Measurements from ENCODE around the gene PHKG2.

PHKG2 gene

GRCh38 chr16:30764086-30764485 lies 15.9 kb downstream of the PHKG2 start:
- no peak for TF ChIP-seq CTCF (IDR thresholded peaks at IDR 0.05; ENCODE audit: borderline replicate concordance, control extremely low read depth, extremely low read depth, insufficient read depth, missing control alignments)
- in situ Hi-C loops (cut with MboI; ENCODE audit: low sequenced_read_pairs, unreplicated experiment): no loop called here
- DNase-seq (ENCODE audit: low spot score): no peak

GRCh38 chr16:30764816-30765465 lies 16.7 kb downstream of the PHKG2 start:
- DNase-seq (ENCODE audit: low spot score): no peak
- in situ Hi-C loops (cut with MboI; ENCODE audit: low sequenced_read_pairs, unreplicated experiment): no loop called here
- TF ChIP-seq CTCF (IDR thresholded peaks at IDR 0.05; ENCODE audit: borderline replicate concordance, control extremely low read depth, extremely low read depth, insufficient read depth, missing control alignments): no peak

- TF ChIP-seq CTCF (IDR thresholded peaks at IDR 0.05; ENCODE audit: borderline replicate concordance, control extremely low read depth, extremely low read depth, insufficient read depth, missing control alignments): no peak
- in situ Hi-C loops (cut with MboI; ENCODE audit: low sequenced_read_pairs, unreplicated experiment): no loop called here
- no peak for DNase-seq (ENCODE audit: low spot score)
Observed at GRCh38 chr16:30766206-30766932, 18.1 kb downstream of the PHKG2 start.

GRCh38 chr16:30766933-30767284 lies 18.7 kb downstream of the PHKG2 start:
- no peak for TF ChIP-seq CTCF (IDR thresholded peaks at IDR 0.05; ENCODE audit: borderline replicate concordance, control extremely low read depth, extremely low read depth, insufficient read depth, missing control alignments)
- in situ Hi-C loops (cut with MboI; ENCODE audit: low sequenced_read_pairs, unreplicated experiment): no loop called here
- DNase-seq (ENCODE audit: low spot score): no peak

- in situ Hi-C loops (cut with MboI; ENCODE audit: low sequenced_read_pairs, unreplicated experiment): no loop called here
- no peak for TF ChIP-seq CTCF (IDR thresholded peaks at IDR 0.05; ENCODE audit: borderline replicate concordance, control extremely low read depth, extremely low read depth, insufficient read depth, missing control alignments)
- DNase-seq (ENCODE audit: low spot score): no peak
Observed at GRCh38 chr16:30767767-30768465, 19.7 kb downstream of the PHKG2 start.

GRCh38 chr16:30768583-30769181 lies 20.5 kb downstream of the PHKG2 start:
- in situ Hi-C loops (cut with MboI; ENCODE audit: low sequenced_read_pairs, unreplicated experiment): no loop called here
- no peak for TF ChIP-seq CTCF (IDR thresholded peaks at IDR 0.05; ENCODE audit: borderline replicate concordance, control extremely low read depth, extremely low read depth, insufficient read depth, missing control alignments)
- DNase-seq (ENCODE audit: low spot score): no peak
